ENCODE measurements around the gene FOXK1. TPM values are rescaled to one million over a fixed set of nuclear protein-coding genes. Genes with fewer than 3 reads are reported as not detected.

FOXK1 gene
- total and polyA plus RNA-seq, 9 of the 15 experiments (the other 6 are each of a cell fraction or from before 2014, with no cell fraction given): 0.32 to 45.5 (median 8.1) TPM

GRCh38 chr7:4692055-4692454 lies 10.0 kb downstream of the FOXK1 start:
- no peaks in the 10 kb centered on the region for H3K9me1 ChIP-seq (ENCODE audit: control insufficient read depth, insufficient read depth, low read length)
- no peak overlapping the region for H3K4me3 ChIP-seq
- no TSS peak for BruUV-seq (replicated peaks)
- intact Hi-C loops (cut with micrococcal nuclease) (no loop called here), in situ Hi-C loops (cut with MboI) (no loop called here)
- ChIA-PET POLR2A (interaction anchor here (1.0 to 1.4 kb wide), 2 partner anchors 8 to 9 kb away, joined by 4 read pairs; no protein-coding TSS in a partner anchor), CTCF (ENCODE audit: low intra/inter-chr PET ratio) (no interaction called here)
- WGBS (ENCODE audit: insufficient coverage, low coverage, missing lambda C conversion rate): 91% methylated on average over 5 of the region's 5 CpGs
- no peak overlapping the region for H3K9ac ChIP-seq (ENCODE audit: insufficient read depth in 1 of 2, low read depth in 2 of 2, low read length in 2 of 2)
- peaks cover 61% of the 10 kb centered on the region for H4K20me1 ChIP-seq (replicated peaks; ENCODE audit: control insufficient read depth, insufficient read depth, low read length)
- peak in 1 of 4 experiments; percentile 2 for DNase-seq (ENCODE audit: extremely low read depth in 1 of 4, low spot score in 3 of 4)
- no peaks in the 10 kb centered on the region for H3K9me3 ChIP-seq (replicated peaks; ENCODE audit: control insufficient read depth, insufficient read depth, low read depth, low read length)
- H3K79me2 ChIP-seq (ENCODE audit: control insufficient read depth, insufficient read depth, low read length): peaks cover 89% of the 10 kb centered on the region
- no peak overlapping the region for H3K4me2 ChIP-seq (ENCODE audit: insufficient read depth, low read length)
- no peak for ATAC-seq
- no peak overlapping the region for H3K27ac ChIP-seq (ENCODE audit: extremely low read depth, low read depth, low read length)
- FAIRE-seq: no peak
- no peak overlapping the region for H2AFZ ChIP-seq (ENCODE audit: low read depth, low read length)
- H3K36me3 ChIP-seq (ENCODE audit: control insufficient read depth, insufficient read depth, low read length): peaks cover 11% of the 10 kb centered on the region; the same call in 2 of the 3 replicates
- no peaks in the 10 kb centered on the region for H3K27me3 ChIP-seq (ENCODE audit: control insufficient read depth in 2 of 2, insufficient read depth in 2 of 2, low read length in 2 of 2)
- H3K4me1 ChIP-seq (replicated peaks in 1 of 2; ENCODE audit: control insufficient read depth in 2 of 2, insufficient read depth in 2 of 2, low read length in 2 of 2): peaks cover 8 to 12% of the 10 kb centered on the region in 2 experiments; a peak in 4 of 5 replicates
- no peak for TF ChIP-seq CGGBP1 (CRISPR knock-in tag; IDR thresholded peaks at IDR 0.05)
- no peak for TF ChIP-seq EZH2 (IDR thresholded peaks at IDR 0.05; ENCODE audit: borderline replicate concordance, low read depth, low read length)
- no peak for TF ChIP-seq GTF2B (IDR thresholded peaks at IDR 0.05; ENCODE audit: extremely low read depth, insufficient read length)
- no peak for TF ChIP-seq NFIX (CRISPR knock-in tag; IDR thresholded peaks at IDR 0.05; ENCODE audit: low read depth)
- TF ChIP-seq SRSF7 (optimal IDR thresholded peaks at IDR 0.05; ENCODE audit: low read depth, low read length): no peak
- no peak for TF ChIP-seq XRCC5 (IDR thresholded peaks at IDR 0.05; ENCODE audit: low read depth, low read length)
- no peak for TF ChIP-seq MTF1 (CRISPR knock-in tag; IDR thresholded peaks at IDR 0.05; ENCODE audit: borderline replicate concordance)
- no peak for TF ChIP-seq CEBPZ (IDR thresholded peaks at IDR 0.05; ENCODE audit: borderline replicate concordance, low read depth, low read length)
- no peak for TF ChIP-seq NR2C1 (IDR thresholded peaks at IDR 0.05)
- TF ChIP-seq NR2C1 (tag; IDR thresholded peaks at IDR 0.05): no peak
- no peak for TF ChIP-seq SREBF2 (CRISPR knock-in tag; IDR thresholded peaks at IDR 0.05)
- TF ChIP-seq RCOR1 (IDR thresholded peaks at IDR 0.05; ENCODE audit: borderline replicate concordance in 1 of 2, low read depth in 2 of 2, low read length in 2 of 2): no peak

Data from K562 (cell line).